ENCODE results near the gene VSIG10L2. TPM values are rescaled to one million over a fixed set of nuclear protein-coding genes. Genes with fewer than 3 reads are reported as not detected.

The VSIG10L2 gene
- total RNA-seq, 1 experiment from 2014 or later, result not detected

DNA sequence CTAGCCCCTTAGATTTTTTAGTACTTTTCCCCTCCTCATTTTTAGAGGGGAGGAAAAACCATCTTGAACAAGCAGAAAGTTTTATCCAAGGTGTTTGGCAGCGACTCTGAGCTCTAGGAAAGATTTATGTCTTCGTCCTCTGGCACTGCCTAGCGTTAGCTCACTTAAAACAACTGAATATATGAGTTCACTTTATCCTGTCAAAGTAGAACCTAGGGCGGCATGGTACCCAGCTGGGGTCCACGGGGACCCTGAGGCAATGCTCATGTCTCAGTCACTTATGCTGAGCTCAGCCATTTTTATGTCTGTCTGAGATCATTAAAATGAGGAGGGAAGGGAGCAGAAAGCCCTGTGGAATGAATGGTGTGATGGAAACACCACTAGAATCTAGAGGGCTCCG lies 14.2 kb upstream of the VSIG10L2 start:
- no peaks in the 10 kb centered on the region for H3K9me3 ChIP-seq (ENCODE audit: low read depth, low read length, poor library complexity, severe bottlenecking)
- no peak for DNase-seq (ENCODE audit: low spot score)
- POLR2A ChIA-PET (ENCODE audit: low non-redundant PET), result no interaction called here
- intact Hi-C loops (cut with micrococcal nuclease; ENCODE audit: unreplicated experiment), result no loop called here
- TF ChIP-seq EZH2 (IDR thresholded peaks at IDR 0.05; ENCODE audit: borderline replicate concordance, low read depth, low read length, poor library complexity, severe bottlenecking) (no peak), CTCF (conservative IDR thresholded peaks at IDR 0.05; ENCODE audit: low read depth, low read length) (no peak)
- BruUV-seq (replicated peaks), result no TSS peak
- CTCF ChIA-PET, result no interaction called here
- no peaks in the 10 kb centered on the region for H3K4me1 ChIP-seq (ENCODE audit: insufficient read depth, low read length, poor library complexity, severe bottlenecking)
- no peak overlapping the region for H3K27ac ChIP-seq (ENCODE audit: low read depth, low read length, poor library complexity, severe bottlenecking)
- no peaks in the 10 kb centered on the region for H3K36me3 ChIP-seq (ENCODE audit: insufficient read depth, low read length, poor library complexity, severe bottlenecking)
- peaks cover 8% of the 10 kb centered on the region for H3K27me3 ChIP-seq (replicated peaks; ENCODE audit: insufficient read depth, low read depth, low read length, poor library complexity)
- H3K4me3 ChIP-seq (ENCODE audit: low read depth, low read length, poor library complexity, severe bottlenecking), result no peak overlapping the region

DNA sequence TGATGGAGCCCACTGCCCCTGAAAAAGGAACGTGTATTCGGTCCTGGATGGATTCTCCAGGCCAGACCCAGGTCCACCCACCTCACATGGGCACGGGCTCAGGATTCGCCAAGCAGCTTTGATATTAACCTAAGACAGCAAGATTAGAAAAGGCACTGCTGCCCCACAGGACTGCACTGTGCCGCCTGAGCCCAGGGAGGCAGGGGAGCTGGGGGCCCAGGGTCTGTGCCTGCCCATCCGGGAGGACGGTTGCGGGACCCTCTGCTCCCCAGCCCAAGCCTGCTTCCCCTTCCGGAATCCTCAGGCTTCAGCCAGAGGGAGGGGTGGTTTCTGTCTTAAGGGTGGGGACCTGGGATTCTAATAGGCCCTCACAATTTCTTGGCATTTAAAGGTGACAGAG lies 13.5 kb upstream of the VSIG10L2 start:
- no peak overlapping the region for H3K27ac ChIP-seq (ENCODE audit: low read depth, low read length, poor library complexity, severe bottlenecking)
- POLR2A ChIA-PET (ENCODE audit: low non-redundant PET), result no interaction called here
- no peaks in the 10 kb centered on the region for H3K4me1 ChIP-seq (ENCODE audit: insufficient read depth, low read length, poor library complexity, severe bottlenecking)
- CTCF ChIA-PET, result no interaction called here
- TF ChIP-seq CTCF (conservative IDR thresholded peaks at IDR 0.05; ENCODE audit: low read depth, low read length) (no peak), EZH2 (IDR thresholded peaks at IDR 0.05; ENCODE audit: borderline replicate concordance, low read depth, low read length, poor library complexity, severe bottlenecking) (no peak)
- H3K27me3 ChIP-seq (replicated peaks; ENCODE audit: insufficient read depth, low read depth, low read length, poor library complexity), result peaks cover 8% of the 10 kb centered on the region
- DNase-seq (ENCODE audit: low spot score), result no peak
- no peaks in the 10 kb centered on the region for H3K36me3 ChIP-seq (ENCODE audit: insufficient read depth, low read length, poor library complexity, severe bottlenecking)
- no peaks in the 10 kb centered on the region for H3K9me3 ChIP-seq (ENCODE audit: low read depth, low read length, poor library complexity, severe bottlenecking)
- no peak overlapping the region for H3K4me3 ChIP-seq (ENCODE audit: low read depth, low read length, poor library complexity, severe bottlenecking)
- BruUV-seq (replicated peaks), result no TSS peak
- intact Hi-C loops (cut with micrococcal nuclease; ENCODE audit: unreplicated experiment), result no loop called here

DNA sequence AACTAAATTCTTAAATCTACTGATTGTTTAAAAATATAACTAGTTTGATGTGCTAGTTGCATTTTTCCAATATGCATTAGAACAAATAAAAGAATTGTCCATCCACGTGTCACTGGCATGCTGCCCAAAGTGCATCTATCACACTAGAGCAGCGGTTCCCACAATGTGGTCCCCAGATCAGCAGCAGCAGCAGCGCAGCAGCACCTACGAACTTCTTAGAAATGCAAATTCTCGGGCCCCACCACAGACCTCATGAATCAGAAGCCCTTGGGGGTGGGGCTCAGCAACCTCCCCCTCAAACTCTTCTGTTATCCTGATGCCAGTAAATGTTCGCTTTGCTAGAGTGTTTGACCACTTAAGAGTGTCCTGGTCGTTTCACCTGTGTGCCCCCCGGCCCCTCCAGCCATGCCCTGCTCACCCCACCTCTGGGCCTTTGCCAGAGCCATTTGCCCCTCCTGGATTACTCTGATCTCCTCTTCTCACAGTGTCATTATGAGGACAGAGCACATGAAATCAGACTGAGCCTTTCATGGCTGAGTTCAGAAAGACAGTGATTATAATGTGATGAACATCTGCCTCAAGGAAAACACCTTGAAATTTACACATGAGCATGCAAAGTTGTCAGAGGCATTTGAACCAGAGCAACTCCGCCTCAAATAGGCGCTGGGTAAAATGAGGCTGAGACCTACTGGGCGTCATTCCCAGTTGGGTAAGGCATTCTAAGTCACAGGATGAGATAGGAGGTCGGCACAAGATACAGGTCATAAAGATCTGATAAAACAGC lies 12.6 kb upstream of the VSIG10L2 start:
- POLR2A ChIA-PET (ENCODE audit: low non-redundant PET), result no interaction called here
- no peaks in the 10 kb centered on the region for H3K9me3 ChIP-seq (ENCODE audit: low read depth, low read length, poor library complexity, severe bottlenecking)
- H3K4me1 ChIP-seq (ENCODE audit: insufficient read depth, low read length, poor library complexity, severe bottlenecking), result no peaks in the 10 kb centered on the region
- peaks cover 4% of the 10 kb centered on the region for H3K27me3 ChIP-seq (replicated peaks; ENCODE audit: insufficient read depth, low read depth, low read length, poor library complexity)
- no peak for TF ChIP-seq CTCF (conservative IDR thresholded peaks at IDR 0.05; ENCODE audit: low read depth, low read length)
- no peak for TF ChIP-seq EZH2 (IDR thresholded peaks at IDR 0.05; ENCODE audit: borderline replicate concordance, low read depth, low read length, poor library complexity, severe bottlenecking)
- H3K36me3 ChIP-seq (ENCODE audit: insufficient read depth, low read length, poor library complexity, severe bottlenecking), result no peaks in the 10 kb centered on the region
- CTCF ChIA-PET, result no interaction called here
- no peak for DNase-seq (ENCODE audit: low spot score)
- no peak overlapping the region for H3K27ac ChIP-seq (ENCODE audit: low read depth, low read length, poor library complexity, severe bottlenecking)
- no TSS peak for BruUV-seq (replicated peaks)
- intact Hi-C loops (cut with micrococcal nuclease; ENCODE audit: unreplicated experiment), result no loop called here
- H3K4me3 ChIP-seq (ENCODE audit: low read depth, low read length, poor library complexity, severe bottlenecking), result no peak overlapping the region
